GM18861 (cell line): ENCODE results near the gene LTBP1.

Source experiments
- ATAC-seq: cut with Tn5 transposase; IDR thresholded peaks from one replicate; pipeline ENCODE4 v1.9.1; 2021; ENCODE audit not compliant: unreplicated experiment

Gene LTBP1

DNA sequence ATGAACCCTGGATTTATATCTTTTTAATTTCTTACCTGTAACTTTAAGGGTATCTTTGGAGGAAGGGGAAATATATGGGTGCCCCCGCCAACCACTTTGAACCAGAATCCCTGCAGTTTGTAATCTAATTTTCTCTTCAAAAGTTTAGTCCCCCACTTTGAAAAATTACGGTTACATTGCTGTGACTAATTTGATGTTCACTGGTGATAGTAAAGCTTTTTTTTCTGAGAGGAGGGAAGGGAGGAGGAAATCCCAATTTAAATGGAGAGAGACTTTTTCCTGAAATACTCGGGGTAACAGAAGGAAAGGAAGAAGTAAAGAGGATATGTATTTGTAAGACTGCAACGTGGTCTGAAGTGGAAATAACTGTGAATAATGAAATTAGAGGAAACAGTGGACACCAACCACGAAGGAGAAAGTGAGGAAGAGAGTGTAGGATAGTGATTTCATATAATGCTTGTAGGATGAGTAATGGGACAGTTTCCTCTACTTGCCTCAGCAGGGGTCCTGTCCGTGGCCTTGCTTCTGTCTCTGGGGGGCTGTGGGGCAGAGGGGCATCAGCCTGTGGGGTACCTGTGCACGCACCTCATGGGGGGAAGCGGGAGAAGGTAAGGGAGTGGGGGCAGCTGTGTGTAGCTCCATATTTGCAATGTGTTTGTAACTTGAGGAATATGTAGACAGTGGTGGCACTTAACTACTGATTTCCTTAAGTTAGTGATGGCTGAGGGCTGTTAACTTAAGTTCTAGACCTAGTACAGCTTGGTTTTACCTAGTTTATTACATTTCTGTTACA, 161.1 kb downstream of the LTBP1 start:
- ATAC-seq = no peak

DNA sequence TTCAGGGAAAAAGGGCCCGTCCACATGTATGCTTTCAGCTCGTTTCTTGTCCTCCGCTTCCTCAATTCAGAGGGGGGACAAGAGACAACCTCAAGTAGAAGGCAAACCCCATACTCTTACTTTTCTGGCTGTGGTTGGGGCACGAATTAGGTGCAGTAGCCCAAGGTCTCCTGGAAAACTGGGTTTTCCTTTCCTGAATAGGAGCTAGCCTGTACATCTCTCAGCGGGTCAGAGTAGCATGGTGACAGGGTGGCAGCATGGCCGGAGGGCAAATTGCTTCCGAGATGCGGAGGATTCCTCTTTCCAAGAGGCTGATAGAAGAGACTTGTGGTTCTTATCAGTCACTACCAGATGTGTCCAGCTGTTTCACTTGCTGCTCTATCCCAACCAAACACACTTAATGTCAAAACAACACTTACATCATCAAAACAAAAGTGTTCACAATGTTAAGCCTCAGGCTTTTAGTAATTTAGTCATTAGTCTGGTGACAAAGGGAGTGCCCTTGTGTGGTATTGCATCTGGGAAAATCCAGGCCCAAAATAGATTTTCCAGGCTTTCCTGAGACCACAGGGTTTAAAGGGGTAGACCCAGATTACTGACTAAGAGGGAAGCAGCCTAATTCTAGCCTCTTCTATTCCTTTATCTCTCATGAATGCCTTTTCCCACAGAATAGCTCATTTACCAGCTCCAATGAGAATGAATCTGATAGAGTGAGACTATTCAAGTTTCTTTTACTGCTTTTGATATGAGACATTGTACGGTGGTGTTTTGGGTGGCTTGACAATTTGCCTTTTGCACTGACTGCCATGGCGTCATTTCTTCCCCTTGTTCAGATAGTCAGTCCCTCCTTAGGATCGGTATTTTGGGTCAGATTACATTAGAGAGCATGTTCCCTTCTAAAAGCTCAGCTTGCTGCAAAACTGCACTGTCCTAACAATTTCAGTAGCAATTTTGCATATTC, 162.0 kb downstream of the LTBP1 start:
- no peak for ATAC-seq

DNA sequence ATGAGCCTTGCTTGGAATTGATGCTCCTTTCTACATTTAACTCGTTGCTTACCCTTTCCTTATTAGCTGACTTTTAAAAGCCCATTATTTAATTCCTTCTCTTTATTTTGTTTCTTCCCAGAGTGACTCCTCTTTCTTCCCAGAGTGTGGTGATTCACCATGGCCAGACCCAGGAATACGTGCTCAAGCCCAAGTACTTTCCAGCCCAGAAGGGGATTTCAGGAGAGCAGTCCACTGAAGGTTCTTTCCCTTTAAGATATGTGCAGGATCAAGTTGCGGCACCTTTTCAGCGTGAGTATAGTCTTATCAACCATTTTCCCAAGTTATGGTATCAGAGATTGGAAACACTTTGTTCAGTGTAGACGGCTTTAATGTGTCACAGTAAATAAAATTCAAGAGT, 163.7 kb downstream of the LTBP1 start:
- no peak for ATAC-seq

DNA sequence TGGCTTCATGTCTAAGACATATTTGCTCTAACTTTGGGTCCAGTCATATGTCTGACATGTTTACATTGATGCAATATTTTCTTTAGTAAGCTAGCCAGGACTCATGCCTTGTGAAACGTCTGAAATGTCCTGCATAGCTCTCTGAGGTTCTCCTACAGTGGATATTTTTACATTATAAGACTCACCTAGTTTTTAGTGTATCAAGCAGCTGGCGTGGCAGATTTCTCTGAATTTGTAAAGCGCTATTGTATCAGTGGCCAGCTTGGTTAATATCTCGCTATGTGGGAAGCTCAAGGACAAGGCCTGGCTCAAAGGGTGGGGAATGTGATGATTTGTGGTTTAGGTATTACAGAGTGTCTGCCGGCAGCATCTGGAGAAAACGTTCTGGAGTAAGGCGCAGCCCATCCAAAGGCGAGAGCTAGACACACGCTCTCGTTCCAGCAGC, 164.3 kb downstream of the LTBP1 start:
- ATAC-seq = no peak

DNA sequence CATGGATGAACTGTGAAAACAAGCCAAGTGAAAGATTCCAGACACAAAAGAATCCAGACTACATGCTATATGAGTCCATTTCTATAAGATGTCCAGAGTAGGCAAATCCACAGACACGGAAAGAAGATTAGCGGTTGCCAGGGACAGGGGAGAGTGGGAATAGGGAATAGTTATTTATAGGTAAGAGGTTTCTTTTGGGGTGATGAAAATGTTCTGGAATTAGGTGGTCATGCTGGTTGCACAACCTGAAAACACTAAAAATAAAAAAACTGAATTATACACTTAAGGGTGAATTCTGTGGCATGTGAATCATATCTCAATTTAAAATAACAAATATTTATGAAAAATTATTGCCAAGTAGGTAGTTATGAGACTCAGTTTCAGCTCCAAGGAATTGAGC, 168.4 kb downstream of the LTBP1 start:
- ATAC-seq = no peak

DNA sequence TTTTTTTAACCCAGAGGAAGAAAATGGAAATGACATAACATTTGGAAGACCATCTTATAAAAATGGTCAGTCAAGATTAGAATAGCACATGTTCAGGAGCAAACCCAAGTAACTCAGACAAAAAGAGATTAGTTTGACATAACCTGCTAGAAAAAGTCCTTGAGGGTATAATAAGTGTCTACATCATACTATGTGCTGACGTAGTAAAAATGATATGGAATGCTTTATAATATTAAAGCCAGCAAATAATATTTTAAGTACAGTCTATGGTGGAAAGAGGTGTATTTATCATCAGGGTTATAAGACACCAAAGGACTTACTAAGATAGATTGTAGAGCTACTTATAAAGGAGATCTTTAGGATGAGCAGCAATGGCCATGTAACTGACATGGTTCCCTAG, 169.0 kb downstream of the LTBP1 start:
- no peak for ATAC-seq

DNA sequence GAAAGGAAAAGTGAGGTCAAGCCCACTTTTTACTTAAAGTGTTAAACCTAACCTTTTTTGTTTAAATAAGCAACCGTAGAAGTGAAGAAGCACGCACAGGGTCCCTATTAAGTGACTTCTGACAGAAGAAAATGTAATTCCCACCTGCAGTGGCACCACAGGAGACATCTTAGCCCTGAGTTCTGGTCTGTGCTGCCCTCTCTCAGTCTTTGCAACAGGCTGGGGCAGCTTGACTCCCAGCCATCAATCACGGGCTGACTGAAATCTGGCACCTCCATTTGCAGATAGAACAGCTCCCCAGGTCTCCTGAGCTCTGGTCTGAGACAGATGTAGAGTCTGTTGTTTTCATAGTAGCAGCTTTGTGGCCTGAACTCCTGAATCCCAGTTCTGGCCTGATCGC, 170.0 kb downstream of the LTBP1 start:
- ATAC-seq = no peak

DNA sequence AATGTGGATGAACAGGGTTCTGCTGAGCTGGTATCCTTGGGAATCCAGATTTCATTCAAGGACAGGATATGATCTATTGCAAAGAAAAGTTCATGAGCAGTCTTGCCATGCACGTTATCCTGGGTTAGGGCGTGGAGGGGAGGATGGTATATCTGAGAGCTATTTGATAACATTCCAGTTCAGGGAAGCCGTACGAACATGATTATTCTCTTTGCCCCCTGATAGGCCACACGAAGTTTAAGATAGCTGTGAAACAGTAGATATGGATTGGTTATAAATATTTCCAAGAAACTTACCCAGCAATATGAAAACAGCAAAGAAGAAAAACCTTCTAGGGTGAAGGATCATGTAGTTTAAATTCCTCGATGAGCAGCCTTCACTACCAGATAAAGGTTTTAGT, 171.9 kb downstream of the LTBP1 start:
- no peak for ATAC-seq

DNA sequence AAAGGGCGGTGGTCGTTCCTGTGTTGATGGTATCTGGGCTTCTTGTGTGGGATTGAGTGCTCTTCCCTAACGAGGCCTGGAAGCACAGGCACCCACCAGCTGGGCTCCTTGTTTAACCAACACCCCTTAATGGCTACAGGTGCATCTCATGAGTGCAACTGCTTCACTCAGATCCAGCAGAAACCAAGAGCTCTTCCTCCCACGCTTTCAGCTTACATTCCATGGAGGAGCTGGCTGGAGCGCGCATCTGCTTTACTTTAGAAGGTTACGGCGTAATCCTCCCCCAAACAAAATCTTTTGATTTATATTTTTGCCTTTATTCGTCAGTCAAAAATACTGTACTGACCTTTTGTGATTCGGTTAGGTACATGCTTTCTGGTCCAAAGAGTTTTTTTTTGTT, 174.7 kb downstream of the LTBP1 start:
- no peak for ATAC-seq

DNA sequence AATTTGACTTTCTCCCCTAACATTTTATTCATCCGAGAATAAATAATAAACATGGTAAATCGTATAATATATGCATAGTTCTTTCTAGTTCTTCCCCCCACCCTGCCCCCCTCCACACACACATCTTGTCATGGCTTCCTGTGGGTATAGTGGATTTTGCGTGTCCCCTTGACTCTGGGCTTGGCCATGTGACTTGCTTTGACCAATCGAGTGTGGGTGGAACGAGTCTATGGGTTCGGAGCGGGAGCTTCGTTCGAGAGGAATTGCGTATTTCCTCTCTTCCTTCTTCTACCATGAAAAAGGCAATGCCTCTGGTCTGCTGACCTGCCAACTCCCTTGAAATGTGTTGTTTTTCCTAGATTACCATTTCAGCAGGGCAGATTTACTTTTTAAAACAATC, 175.2 kb downstream of the LTBP1 start:
- no peak for ATAC-seq

DNA sequence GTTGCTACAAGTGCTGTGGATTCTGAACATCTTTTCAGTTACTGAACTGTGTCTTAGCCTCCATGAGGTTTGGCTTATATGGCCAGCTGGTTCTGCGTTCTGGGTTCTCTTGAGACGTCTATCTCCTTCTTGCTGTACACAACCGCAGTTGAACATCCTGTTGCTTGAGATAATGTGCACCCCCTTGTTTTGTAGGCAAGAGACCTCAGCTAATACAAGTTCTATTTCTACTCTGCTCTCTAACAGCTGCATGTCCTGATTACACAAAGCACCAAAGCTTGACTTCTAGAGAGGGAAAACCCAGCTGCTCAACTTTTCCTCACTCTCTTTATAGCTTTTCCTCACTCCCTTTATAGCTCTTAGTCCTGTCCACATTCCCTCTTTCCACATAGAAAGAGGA, 176.0 kb downstream of the LTBP1 start:
- ATAC-seq = no peak

DNA sequence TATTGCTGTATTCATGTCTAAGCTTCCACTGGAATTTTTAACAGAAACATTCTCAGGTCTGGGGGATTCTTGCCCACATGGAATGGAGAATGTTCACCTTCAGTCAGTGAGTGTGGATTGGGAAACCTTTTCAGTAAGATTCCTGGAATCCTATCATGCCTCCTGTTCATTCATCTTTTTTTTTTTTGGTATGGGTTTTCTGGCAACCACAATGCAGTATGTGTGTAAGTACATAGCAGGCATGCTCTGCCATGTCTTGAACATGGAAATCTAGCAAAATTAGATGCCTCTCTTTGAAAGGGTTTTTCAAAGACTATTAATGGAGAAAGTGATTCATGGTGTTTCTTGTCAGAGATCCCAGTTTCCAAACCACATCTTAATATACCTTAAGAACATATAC, 176.5 kb downstream of the LTBP1 start:
- ATAC-seq = no peak

DNA sequence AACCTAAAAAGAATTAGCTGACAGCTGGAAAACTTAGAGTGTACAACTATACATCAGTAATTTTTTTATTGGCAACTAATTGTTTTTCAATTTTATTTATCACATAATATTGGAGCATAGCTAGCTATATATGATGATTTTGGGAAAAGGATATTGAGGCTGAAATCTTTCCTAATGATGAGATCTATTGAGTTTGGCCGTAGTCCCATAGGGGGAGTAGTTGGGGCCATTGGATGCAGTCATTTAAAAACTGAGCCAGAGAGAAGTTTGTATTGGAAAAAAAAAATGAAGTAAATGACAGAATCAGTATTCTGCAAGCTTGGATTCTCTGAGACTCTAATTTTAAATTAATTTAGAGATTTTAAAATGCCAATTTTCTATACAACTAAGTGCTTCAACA, 179.8 kb downstream of the LTBP1 start:
- no peak for ATAC-seq

DNA sequence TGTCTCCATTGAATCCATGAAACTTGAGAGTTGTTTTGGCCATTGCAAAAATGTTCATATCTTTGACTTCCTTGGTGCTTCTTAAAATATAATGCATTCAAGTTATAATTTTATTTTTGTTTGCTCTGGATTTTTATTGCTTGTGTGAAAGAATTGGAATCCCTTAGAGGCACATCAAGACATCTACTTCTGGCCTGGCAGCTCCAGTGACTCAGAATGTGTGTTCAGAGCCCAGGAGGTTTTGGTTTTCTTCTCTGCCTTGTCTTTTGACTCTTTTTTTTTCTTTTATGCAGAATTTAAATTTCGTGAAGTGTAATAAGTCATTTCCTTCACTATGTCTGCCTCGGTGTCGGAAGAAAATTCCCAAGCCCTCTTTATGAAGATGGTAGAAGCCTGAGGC, 180.2 kb downstream of the LTBP1 start:
- no peak for ATAC-seq

DNA sequence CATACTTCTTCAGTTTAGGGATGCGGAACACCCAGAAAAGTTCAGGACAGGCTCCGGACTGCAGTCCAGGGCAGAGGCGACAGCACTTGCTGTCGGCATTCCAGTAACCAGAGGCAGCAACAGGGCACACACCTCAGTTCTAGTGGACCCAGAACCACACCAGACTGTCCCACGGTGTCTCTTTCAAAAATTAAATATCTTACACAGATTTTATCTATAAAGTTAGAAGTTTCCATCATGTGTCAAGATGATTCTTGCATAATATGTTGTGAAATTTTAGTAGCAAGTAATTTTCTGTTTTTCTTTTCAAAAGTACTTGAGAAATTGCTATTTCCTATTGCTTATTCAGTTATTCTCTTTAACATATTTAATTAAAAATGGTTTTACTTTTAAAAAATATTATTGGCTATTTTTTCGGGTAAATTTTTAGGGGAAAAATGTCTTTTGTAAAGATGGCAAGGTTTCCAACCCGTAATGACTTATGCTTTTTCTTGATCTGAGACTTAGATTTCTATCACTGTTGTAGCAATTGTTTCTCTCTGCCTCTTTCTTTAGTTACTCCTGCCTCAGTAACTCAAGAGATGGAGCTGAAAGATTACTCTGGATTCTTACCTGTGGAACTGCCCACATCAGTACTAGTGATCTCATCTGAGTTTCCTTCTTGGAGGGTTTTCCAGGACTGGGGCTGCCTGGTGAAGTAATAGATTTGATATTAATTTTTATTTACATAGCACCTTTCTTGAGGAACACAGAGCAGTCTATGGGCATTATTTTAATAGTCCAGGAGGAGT, 182.7 kb downstream of the LTBP1 start:
- ATAC-seq = no peak

DNA sequence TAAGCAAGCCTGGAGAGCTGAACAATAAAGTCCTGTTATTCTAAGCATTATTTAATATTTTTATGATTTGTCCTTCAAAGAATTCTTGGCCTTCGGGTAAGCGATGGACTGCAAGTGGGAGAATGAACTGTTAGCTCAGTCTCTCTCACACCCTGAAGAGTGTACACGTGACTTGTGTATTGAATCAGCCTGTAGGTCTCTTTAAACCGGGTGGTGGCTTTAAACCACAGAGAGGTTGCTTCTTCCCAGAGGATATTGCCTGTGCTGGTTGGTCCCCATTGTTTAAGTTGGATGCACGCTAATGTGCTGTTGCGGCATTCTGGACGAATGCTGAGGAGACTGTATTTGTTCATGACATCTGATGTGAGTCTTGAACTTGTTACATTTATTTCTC, 183.3 kb downstream of the LTBP1 start:
- ATAC-seq = no peak

DNA sequence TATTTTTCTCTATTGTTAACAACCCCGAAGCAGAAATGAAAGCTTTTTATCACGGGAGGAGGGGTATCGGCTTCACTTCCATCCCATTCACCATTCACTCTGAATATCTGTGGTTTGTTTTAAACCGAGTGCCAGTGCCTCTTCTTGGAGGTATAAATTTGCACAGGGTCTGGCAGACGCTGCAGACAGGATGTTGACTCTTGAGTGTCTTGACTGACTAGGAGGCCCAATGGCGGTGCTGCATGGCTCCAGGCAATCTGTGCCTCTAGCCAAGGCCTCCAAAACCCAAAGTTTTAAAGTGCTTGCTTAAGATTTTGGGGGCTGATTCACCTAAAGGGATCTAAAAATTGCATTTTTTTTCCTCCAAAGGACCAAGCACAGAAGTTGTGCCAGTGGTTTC, 183.8 kb downstream of the LTBP1 start:
- ATAC-seq = no peak

DNA sequence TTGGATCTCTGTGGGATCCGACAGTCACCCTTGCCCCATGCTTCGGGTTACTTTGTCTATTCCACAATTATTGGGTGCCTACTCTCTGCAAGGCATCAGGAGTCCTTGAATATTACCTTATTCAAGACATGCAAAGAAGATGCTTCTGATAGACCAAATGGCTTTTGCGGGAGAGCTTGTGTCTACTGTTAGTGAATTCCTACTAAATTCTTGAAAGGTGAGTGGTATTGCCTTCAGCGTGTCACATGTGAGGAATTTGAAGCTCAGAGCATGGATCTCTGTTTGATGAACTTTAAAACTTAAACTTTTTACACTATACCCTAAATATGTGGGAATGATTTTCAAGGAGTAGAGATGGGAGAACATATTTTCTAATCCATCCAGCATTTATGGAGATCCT, 184.4 kb downstream of the LTBP1 start:
- ATAC-seq = no peak

DNA sequence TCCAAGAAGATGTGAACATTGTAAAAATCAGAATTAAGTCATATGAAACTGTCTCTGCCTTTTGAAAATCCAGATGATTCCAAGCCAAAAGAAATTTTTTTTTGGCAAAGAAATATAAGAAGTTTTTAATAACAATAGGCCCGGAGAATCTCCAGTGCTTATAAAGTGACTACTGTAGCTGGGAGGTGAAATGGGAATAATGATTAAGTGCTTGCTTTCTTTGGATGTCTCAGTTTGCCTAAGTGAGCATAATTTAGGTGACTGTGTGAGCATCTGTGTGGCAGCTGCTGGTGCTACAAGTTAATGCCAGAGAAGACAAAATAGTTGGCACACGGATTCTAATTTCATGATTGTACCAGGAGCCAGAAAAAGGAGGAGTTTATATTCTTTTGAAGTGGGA, 185.0 kb downstream of the LTBP1 start:
- no peak for ATAC-seq

DNA sequence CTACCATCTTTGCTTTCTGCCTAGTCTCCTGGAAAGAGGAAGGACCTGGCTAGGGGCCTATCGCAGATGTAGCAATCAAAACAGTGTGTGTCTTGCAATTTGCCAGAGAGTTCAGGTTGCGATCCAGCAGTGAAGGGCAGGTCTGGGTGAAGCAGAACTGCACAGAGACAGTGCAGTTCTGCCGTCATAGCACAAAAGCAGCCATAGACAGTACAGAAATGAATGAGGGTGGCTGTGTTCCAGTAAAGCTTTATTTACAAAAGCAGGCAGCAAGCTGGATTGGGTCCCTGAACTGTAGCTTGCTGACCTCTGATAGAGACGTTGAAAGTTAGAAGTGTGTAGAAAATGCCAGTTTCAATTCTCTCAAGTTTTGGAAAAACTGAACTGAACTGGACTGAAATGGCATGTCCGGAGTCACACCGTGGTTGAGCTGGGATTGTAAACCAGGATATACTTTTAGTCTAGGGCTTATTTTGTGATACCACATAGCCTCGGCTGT, 186.8 kb downstream of the LTBP1 start:
- no peak for ATAC-seq

DNA sequence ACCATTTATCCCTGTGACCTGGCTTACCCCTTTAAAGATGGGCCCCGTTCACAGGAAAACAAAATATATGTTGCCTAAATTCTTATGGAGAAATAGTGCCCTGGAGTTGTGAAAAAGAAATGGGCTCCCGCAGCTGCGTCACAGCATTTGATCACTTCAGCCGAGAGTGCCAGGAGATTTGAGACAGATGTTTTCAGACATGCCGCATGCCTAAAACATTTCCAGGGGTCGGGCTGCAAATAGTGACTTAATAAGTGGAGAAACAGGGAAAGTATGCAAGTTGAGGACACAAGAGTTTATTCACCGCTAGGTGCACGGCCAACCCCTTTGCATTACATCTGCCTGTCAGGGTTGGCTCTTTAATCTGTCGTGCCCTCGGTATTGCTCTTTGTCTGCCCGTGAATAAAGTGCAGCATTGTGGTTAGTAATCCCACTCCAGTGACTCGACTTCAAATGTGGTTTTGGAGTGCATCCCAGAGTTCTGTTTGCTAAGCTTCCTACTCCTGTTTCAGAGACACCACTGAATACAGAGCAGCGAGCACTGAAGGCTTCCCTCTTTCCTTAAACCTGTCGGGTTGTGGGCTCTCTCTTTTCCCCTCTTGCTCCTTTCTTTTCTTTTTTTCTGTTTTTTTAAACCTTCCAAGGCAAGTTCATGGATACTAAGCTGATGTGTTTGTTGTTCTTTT, 187.5 kb downstream of the LTBP1 start:
- no peak for ATAC-seq
